Uterus (tissue), 4 donors: ENCODE results near the gene TBX5. TPM values are rescaled to one million over a fixed set of nuclear protein-coding genes. Genes with fewer than 3 reads are reported as not detected.

Experiments used
- DNase-seq, 2 donors: peaks; one replicate each; pipeline ENCODE4 v3.0.0-alpha.2; 2019 to 2020
- H3K27ac ChIP-seq, 2 donors: fragments of 200-600 bp; sonication (generic); 1 replicate in 1 of 2; 2 replicates in 1 of 2; pipeline ENCODE4 v1.5.1; 2016 to 2018
- H3K27me3 ChIP-seq, 2 donors: fragments of 200-600 bp; sonication (generic); one replicate each; pipeline ENCODE4 v1.5.1; 2018 to 2019; ENCODE audit warnings: control low read depth in 1 of 2
- H3K36me3 ChIP-seq, 2 donors: fragments of 200-600 bp; sonication (generic); one replicate each; pipeline ENCODE4 v1.5.1; 2019; ENCODE audit warnings: control low read depth in 1 of 2
- H3K4me1 ChIP-seq, 2 donors: fragments of 200-600 bp; sonication (generic); one replicate each; pipeline ENCODE4 v1.5.1; 2018 to 2019; ENCODE audit warnings: control low read depth in 1 of 2
- H3K4me3 ChIP-seq, 2 donors: fragments of 200-600 bp; sonication (generic); 1 replicate in 1 of 2; 2 replicates in 1 of 2; pipeline ENCODE4 v1.5.1; 2018 to 2019; ENCODE audit warnings: mild to moderate bottlenecking in 1 of 2
- H3K9me3 ChIP-seq, 2 donors: fragments of 200-600 bp; sonication (generic); one replicate each; pipeline ENCODE4 v1.5.1; 2019; ENCODE audit warnings: control low read depth in 1 of 2
- POLR2A ChIP-seq, 2 donors: fragments of 450-650 bp; IDR thresholded peaks; one replicate each; pipeline ENCODE4 v1.6.1; 2016; ENCODE audit warnings: antibody characterized with exemption in 2 of 2, mild to moderate bottlenecking in 1 of 2, moderate library complexity in 1 of 2
- intact Hi-C: fragments of 100-400 bp; cut with DNase I; formaldehyde crosslinking; loops from one replicate; pipeline ENCODE4 v1.15.1; 2023; ENCODE audit warnings: low total_unique reads
- total RNA-seq, 4 donors: library from RNA; depleted of rRNA in 3 of 4; stranded (reverse); fragments of >200 nt in 3 of 4; gene quantifications; one replicate each; pipeline versions ENCODE4 v1.1.0 to v1.2.4, GENCODE V29; 2014 to 2023
- TF ChIP-seq, protein P1 (sequence below), 4 experiments: fragments of 200-600 bp in 2 of 4; fragments of 450-650 bp in 2 of 4; sonication (generic) in 2 of 4; IDR thresholded peaks; one replicate each; pipeline ENCODE4 v1.5.1; 2016 to 2019; ENCODE audit warnings: antibody characterized with exemption in 4 of 4, mild to moderate bottlenecking in 2 of 4, moderate library complexity in 1 of 4
- donor health status: DM: yes; HTN: yes; CAD: no.

Gene TBX5
- total RNA-seq, 4 donors from 2014 or later = not detected

DNA sequence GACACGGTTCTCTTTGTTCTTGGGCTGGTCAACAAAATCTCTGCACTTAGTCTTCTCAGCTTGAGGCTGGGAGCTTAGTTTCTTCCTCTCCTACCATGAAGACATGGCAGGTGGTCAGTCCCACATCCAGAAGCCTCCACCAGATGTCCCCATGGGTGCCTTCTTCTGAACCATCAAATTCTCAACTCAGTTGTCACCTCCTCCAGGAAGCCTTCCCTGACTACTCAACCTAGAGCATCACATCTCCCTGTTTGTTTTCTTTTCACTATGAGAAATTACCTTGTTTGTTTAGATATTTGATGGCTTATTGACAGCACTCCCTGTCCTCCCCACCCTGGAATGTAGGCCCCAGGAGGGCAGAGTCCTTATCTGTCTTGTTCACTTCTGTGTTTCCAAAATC, 84.4 kb downstream of the TBX5 start:
- Histone ChIP-seq H3K27me3 (no peaks in the 10 kb centered on the region), H3K9me3 (no peaks in the 10 kb centered on the region), H3K36me3 (no peaks in the 10 kb centered on the region), H3K4me3 (no peak overlapping the region), H3K27ac (no peak overlapping the region), H3K4me1 (no peaks in the 10 kb centered on the region)
- intact Hi-C loops = no loop called here
- TF ChIP-seq, protein P1, sequence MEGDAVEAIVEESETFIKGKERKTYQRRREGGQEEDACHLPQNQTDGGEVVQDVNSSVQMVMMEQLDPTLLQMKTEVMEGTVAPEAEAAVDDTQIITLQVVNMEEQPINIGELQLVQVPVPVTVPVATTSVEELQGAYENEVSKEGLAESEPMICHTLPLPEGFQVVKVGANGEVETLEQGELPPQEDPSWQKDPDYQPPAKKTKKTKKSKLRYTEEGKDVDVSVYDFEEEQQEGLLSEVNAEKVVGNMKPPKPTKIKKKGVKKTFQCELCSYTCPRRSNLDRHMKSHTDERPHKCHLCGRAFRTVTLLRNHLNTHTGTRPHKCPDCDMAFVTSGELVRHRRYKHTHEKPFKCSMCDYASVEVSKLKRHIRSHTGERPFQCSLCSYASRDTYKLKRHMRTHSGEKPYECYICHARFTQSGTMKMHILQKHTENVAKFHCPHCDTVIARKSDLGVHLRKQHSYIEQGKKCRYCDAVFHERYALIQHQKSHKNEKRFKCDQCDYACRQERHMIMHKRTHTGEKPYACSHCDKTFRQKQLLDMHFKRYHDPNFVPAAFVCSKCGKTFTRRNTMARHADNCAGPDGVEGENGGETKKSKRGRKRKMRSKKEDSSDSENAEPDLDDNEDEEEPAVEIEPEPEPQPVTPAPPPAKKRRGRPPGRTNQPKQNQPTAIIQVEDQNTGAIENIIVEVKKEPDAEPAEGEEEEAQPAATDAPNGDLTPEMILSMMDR (IDR thresholded peaks at IDR 0.05) = no peak
- no peak for TF ChIP-seq POLR2A (IDR thresholded peaks at IDR 0.05)
- no peak for DNase-seq

DNA sequence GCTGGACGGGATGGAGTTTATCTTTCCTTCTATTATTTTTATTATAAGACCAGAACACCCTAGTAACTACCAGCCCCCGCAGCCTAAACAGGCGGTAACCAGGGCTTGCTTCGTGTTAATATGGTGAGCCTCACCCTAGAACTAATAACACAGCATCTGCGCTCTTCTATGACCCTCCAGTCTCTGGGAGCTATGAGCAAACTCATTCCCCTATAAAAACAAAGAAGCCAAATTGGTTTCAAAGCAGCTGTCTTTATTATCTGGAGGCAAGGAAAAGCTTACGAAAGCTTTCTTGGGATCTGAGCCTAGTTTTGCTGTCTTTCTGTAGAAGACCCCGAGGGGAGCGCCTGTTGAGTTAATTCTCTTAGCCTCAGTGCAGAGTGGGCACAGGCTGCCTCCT, 85.0 kb downstream of the TBX5 start:
- Histone ChIP-seq H3K27ac (no peak overlapping the region), H3K4me3 (no peak overlapping the region), H3K27me3 (no peaks in the 10 kb centered on the region), H3K4me1 (no peaks in the 10 kb centered on the region), H3K9me3 (no peaks in the 10 kb centered on the region), H3K36me3 (no peaks in the 10 kb centered on the region)
- TF ChIP-seq POLR2A (IDR thresholded peaks at IDR 0.05) = no peak
- TF ChIP-seq, protein P1 (IDR thresholded peaks at IDR 0.05) = no peak
- intact Hi-C loops = no loop called here
- DNase-seq = no peak

DNA sequence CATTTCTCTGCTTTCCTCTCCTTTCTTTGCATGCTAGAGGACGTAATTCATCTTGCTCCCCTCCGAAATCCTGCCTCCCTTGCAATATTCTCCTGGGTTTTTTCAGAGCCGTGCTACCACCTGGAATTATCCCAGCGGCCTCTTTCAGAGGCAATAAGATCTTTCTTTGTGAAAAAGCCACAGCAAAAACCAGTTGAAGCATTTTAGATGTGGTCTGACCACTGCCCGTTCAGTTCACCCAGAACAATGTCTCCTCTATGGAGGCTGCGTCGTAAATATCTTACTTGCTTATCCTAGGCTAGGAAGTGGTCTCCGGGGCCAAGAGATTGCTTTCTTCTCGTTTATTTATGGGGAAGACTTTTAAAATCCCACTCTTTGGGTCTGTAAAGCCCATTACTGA, 85.8 kb downstream of the TBX5 start:
- intact Hi-C loops = no loop called here
- H3K27me3 ChIP-seq = no peaks in the 10 kb centered on the region
- H3K4me3 ChIP-seq = no peak overlapping the region
- no peaks in the 10 kb centered on the region for H3K9me3 ChIP-seq
- DNase-seq = no peak
- no peak overlapping the region for H3K27ac ChIP-seq
- no peaks in the 10 kb centered on the region for H3K36me3 ChIP-seq
- no peak for TF ChIP-seq POLR2A (IDR thresholded peaks at IDR 0.05)
- TF ChIP-seq, protein P1 (IDR thresholded peaks at IDR 0.05) = no peak
- H3K4me1 ChIP-seq = no peaks in the 10 kb centered on the region

DNA sequence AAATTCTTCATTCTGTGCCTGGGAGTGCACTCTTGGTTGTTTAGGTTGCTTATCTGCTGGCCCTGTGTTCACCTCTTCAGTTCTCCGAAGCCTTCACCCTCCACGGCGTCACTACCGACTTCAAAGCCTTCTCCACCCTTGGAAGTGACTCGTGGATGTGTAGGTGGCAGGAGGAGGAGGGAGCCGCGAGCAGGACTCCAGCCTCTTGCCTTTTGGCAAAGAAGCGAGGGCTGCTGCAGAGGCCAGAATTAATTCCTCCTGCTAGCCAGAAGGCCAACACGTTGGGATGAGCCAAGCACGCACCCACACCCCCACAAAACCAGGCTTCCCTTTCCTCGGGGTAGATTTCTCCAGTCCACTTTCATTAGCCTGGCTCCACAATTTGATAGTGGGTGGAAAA, 86.5 kb downstream of the TBX5 start:
- Histone ChIP-seq H3K27me3 (no peaks in the 10 kb centered on the region), H3K9me3 (no peaks in the 10 kb centered on the region), H3K27ac (no peak overlapping the region), H3K36me3 (no peaks in the 10 kb centered on the region), H3K4me1 (no peaks in the 10 kb centered on the region), H3K4me3 (no peak overlapping the region)
- intact Hi-C loops = no loop called here
- peak in 1 of 2 donors; percentile 18 for DNase-seq
- no peak for TF ChIP-seq POLR2A (IDR thresholded peaks at IDR 0.05)
- TF ChIP-seq, protein P1 (IDR thresholded peaks at IDR 0.05) = no peak

DNA sequence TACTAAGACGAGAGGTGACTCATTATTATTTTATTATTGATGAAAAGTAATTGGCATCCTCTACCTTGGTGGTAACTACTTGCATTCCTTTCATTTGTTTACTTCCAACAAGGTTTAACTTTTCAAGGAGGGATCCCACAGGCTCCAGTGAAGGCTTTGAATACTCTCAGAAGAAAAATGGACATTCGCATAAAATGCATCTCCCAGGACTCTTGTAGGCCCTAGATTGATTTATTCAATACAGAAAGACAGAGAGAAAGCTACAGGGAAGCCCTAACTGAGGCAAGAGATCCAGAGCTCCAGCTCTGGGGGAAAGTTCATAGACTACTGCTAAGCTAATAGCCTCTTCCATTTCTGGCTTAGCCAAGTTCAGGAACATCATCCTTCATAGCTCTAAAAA, 87.0 kb downstream of the TBX5 start:
- Histone ChIP-seq H3K9me3 (no peaks in the 10 kb centered on the region), H3K27ac (no peak overlapping the region), H3K4me3 (no peak overlapping the region), H3K36me3 (no peaks in the 10 kb centered on the region), H3K27me3 (no peaks in the 10 kb centered on the region), H3K4me1 (no peaks in the 10 kb centered on the region)
- no peak for DNase-seq
- intact Hi-C loops = no loop called here
- TF ChIP-seq POLR2A (IDR thresholded peaks at IDR 0.05) = no peak
- TF ChIP-seq, protein P1 (IDR thresholded peaks at IDR 0.05) = no peak
